ENCODE data around the gene SRSF11.

SRSF11 gene

GRCh38 chr1:70231475-70231874 is 10.3 kb downstream of the SRSF11 start:
- DNase-seq (ENCODE audit: low read depth in 1 of 2, low spot score in 1 of 2), result no peak
- in situ Hi-C loops (cut with HindIII; ENCODE audit: low pct_unique_long_range_greater_than_20kb, low sequenced_read_pairs), result no loop called here
- TF ChIP-seq JUND (IDR thresholded peaks at IDR 0.05; ENCODE audit: low read depth), result no peak

- no peak for DNase-seq (ENCODE audit: low read depth in 1 of 2, low spot score in 1 of 2)
- in situ Hi-C loops (cut with HindIII; ENCODE audit: low pct_unique_long_range_greater_than_20kb, low sequenced_read_pairs), result no loop called here
- no peak for TF ChIP-seq JUND (IDR thresholded peaks at IDR 0.05; ENCODE audit: low read depth)
Observed at GRCh38 chr1:70234733-70235132, 13.6 kb downstream of the SRSF11 start.

DNA sequence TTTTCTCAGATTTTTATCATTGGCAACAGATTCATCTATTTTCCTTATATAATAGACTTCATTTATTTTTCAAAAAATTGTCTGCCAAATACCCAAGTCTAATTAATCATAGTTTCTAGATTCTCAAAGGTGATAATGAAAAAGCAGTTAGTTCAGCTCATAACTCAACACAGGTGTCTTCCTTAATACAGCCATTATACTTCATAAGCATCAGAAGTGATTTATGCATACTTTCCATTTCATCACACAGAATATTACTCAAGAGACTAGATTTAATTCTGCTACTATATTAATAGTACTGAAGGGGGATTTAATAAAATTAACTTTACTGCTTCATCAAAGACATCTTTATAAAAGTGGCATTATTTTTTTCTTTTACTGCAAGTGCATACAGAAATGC is 18.8 kb downstream of the SRSF11 start:
- no peak for TF ChIP-seq JUND (IDR thresholded peaks at IDR 0.05; ENCODE audit: low read depth)
- in situ Hi-C loops (cut with HindIII; ENCODE audit: low pct_unique_long_range_greater_than_20kb, low sequenced_read_pairs), result no loop called here

GRCh38 chr1:70247122-70247521 is 25.9 kb downstream of the SRSF11 start:
- DNase-seq (ENCODE audit: low read depth in 1 of 2, low spot score in 1 of 2), result no peak
- TF ChIP-seq JUND (IDR thresholded peaks at IDR 0.05; ENCODE audit: low read depth), result no peak
- in situ Hi-C loops (cut with HindIII; ENCODE audit: low pct_unique_long_range_greater_than_20kb, low sequenced_read_pairs), result no loop called here

More for the DNA sequence above, 18.8 kb downstream of the SRSF11 start:
- no peak for DNase-seq (ENCODE audit: low read depth in 1 of 2, low spot score in 1 of 2)

DNA sequence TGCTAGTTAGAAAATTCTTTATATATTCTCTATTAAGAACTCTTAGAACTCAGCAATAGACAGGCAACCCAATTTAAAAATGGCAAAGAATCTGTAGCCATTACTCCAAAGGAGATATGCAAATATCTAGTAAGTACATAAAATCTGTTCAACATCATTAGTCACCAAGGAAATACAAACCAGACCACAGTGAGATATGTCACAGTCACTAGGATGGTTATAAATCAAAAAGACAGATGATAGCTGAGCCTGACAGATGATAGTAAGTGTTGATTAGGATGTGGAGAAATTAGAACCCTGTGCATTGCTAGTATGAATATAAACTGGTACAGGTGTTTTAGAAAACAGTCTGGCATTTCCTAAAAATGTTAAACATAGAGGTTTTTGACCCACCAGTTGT is 26.6 kb downstream of the SRSF11 start:
- no peak for DNase-seq (ENCODE audit: low read depth in 1 of 2, low spot score in 1 of 2)
- no peak for TF ChIP-seq JUND (IDR thresholded peaks at IDR 0.05; ENCODE audit: low read depth)
- in situ Hi-C loops (cut with HindIII; ENCODE audit: low pct_unique_long_range_greater_than_20kb, low sequenced_read_pairs), result no loop called here

DNA sequence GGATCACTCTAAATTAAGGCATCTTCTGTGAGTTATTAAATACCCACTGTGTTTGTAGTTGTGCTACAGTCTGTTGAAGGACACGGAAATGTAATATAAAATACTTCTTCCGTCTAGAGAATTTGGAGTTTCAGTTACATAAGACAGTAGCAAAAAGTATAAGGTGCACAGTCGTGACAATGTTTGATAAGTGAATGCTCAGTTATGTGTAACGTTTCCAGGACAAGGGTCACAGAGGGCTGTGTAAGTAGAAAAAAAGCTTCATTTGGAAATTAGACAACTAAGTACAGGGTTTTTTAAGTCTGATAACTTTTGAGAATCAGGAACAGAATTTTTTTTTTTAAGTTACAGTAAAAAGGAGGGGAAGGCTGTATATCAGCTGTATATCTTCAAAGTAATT is 27.5 kb downstream of the SRSF11 start:
- in situ Hi-C loops (cut with HindIII; ENCODE audit: low pct_unique_long_range_greater_than_20kb, low sequenced_read_pairs), result no loop called here
- no peak for TF ChIP-seq JUND (IDR thresholded peaks at IDR 0.05; ENCODE audit: low read depth)
- DNase-seq (ENCODE audit: low read depth in 1 of 2, low spot score in 1 of 2), result no peak

DNA sequence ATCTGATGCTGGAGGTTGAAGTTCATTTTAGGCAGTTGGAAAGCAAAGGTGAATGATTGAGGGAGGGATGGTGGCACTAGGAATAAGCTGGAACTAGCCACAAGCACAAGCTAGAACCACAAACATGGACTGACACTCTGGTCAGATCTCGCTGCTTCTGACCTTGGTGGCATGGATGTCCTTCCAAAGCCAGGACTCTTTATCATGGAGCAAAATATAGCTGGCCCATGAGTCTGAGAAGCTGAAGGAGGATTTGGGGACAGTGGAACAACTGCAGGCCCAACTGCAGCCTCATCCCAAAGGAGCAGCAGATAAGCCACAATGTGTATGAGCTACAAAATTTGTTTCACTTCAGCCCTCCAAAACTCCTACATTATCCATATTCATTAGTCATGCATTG is 35.5 kb downstream of the SRSF11 start:
- DNase-seq (ENCODE audit: low read depth in 1 of 2, low spot score in 1 of 2), result no peak
- no peak for TF ChIP-seq JUND (IDR thresholded peaks at IDR 0.05; ENCODE audit: low read depth)
- in situ Hi-C loops (cut with HindIII; ENCODE audit: low pct_unique_long_range_greater_than_20kb, low sequenced_read_pairs), result no loop called here

DNA sequence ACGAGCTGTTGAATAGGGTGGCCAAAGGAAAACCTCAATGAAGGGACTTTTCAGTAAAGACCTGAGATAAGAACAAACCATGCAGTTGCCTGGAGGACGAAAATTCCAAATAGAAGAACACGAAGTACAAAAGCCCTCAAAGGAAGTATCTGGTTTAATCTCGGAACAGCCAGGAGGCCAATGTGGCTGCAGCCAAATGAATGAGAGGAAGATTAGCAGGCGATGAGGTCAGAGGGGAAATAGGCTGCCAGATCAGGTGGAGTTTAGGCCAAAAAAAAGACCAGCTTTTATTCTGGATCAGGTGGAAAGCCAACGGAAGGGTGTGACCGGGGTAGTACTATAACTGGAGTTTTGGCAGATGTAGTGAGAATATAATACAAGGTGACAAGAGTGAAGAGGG is 43.7 kb downstream of the SRSF11 start:
- no peak for TF ChIP-seq JUND (IDR thresholded peaks at IDR 0.05; ENCODE audit: low read depth)
- in situ Hi-C loops (cut with HindIII; ENCODE audit: low pct_unique_long_range_greater_than_20kb, low sequenced_read_pairs), result no loop called here
- no peak for DNase-seq (ENCODE audit: low read depth in 1 of 2, low spot score in 1 of 2)

GRCh38 chr1:70265946-70266345 is 44.8 kb downstream of the SRSF11 start:
- no peak for TF ChIP-seq JUND (IDR thresholded peaks at IDR 0.05; ENCODE audit: low read depth)
- in situ Hi-C loops (cut with HindIII; ENCODE audit: low pct_unique_long_range_greater_than_20kb, low sequenced_read_pairs), result no loop called here

GRCh38 chr1:70277875-70278274 is 56.7 kb downstream of the SRSF11 start:
- in situ Hi-C loops (cut with HindIII; ENCODE audit: low pct_unique_long_range_greater_than_20kb, low sequenced_read_pairs), result no loop called here
- no peak for DNase-seq (ENCODE audit: low read depth in 1 of 2, low spot score in 1 of 2)
- no peak for TF ChIP-seq JUND (IDR thresholded peaks at IDR 0.05; ENCODE audit: low read depth)

More at GRCh38 chr1:70265946-70266345, 44.8 kb downstream of the SRSF11 start:
- no peak for DNase-seq (ENCODE audit: low read depth in 1 of 2, low spot score in 1 of 2)

- DNase-seq (ENCODE audit: low read depth in 1 of 2, low spot score in 1 of 2), result no peak
- in situ Hi-C loops (cut with HindIII; ENCODE audit: low pct_unique_long_range_greater_than_20kb, low sequenced_read_pairs), result no loop called here
- no peak for TF ChIP-seq JUND (IDR thresholded peaks at IDR 0.05; ENCODE audit: low read depth)
Observed at GRCh38 chr1:70278710-70279109, 57.5 kb downstream of the SRSF11 start.

- TF ChIP-seq JUND (IDR thresholded peaks at IDR 0.05; ENCODE audit: low read depth), result no peak
- no peak for DNase-seq (ENCODE audit: low read depth in 1 of 2, low spot score in 1 of 2)
- in situ Hi-C loops (cut with HindIII; ENCODE audit: low pct_unique_long_range_greater_than_20kb, low sequenced_read_pairs), result no loop called here
Observed at GRCh38 chr1:70284366-70284765, 63.2 kb downstream of the SRSF11 start.

- in situ Hi-C loops (cut with HindIII; ENCODE audit: low pct_unique_long_range_greater_than_20kb, low sequenced_read_pairs), result no loop called here
- no peak for TF ChIP-seq JUND (IDR thresholded peaks at IDR 0.05; ENCODE audit: low read depth)
- DNase-seq (ENCODE audit: low read depth in 1 of 2, low spot score in 1 of 2), result no peak
Observed at GRCh38 chr1:70286453-70286852, 65.3 kb downstream of the SRSF11 start.

GRCh38 chr1:70288166-70288565 is 67.0 kb downstream of the SRSF11 start:
- in situ Hi-C loops (cut with HindIII; ENCODE audit: low pct_unique_long_range_greater_than_20kb, low sequenced_read_pairs), result no loop called here
- no peak for TF ChIP-seq JUND (IDR thresholded peaks at IDR 0.05; ENCODE audit: low read depth)
- DNase-seq (ENCODE audit: low read depth in 1 of 2, low spot score in 1 of 2), result no peak
